GM23248 (cell line): ENCODE measurements around the gene ANXA11.
"Not testable (repeated sequence)": the region's sequence is repeated elsewhere in the genome, so short reads cannot be mapped to it uniquely, and the experiment has no call there.

Experiments
- EZH2 ChIP-seq: fragments of 200-600 bp; sonication (generic); IDR thresholded peaks from 2 replicates; pipeline ENCODE4 v1.6.1; 2018; ENCODE audit warnings: antibody characterized with exemption, mild to moderate bottlenecking; ENCODE audit not compliant: insufficient read depth, poor library complexity, severe bottlenecking
- EZH2phosphoT487 ChIP-seq: fragments of 200-600 bp; sonication (generic); IDR thresholded peaks from 2 replicates; pipeline ENCODE4 v1.6.1; 2018; ENCODE audit warnings: antibody characterized with exemption, moderate library complexity, mild to moderate bottlenecking, low read depth; ENCODE audit not compliant: insufficient read depth

- not testable (repeated sequence) for TF ChIP-seq EZH2, EZH2phosphoT487
These were observed 39.0 kb upstream of the ANXA11 start for GRCh38 chr10:80244371-80244770.
